Neural cell (in vitro differentiated cells): ENCODE results near the gene FRMD4B. TPM values are rescaled to one million over a fixed set of nuclear protein-coding genes. Genes with fewer than 3 reads are reported as not detected.
"Not testable (repeated sequence)": the region's sequence is repeated elsewhere in the genome, so short reads cannot be mapped to it uniquely, and the experiment has no call there.

Source experiments
- H2AFZ ChIP-seq: fragments of 200-600, 300-800 bp; sonication (generic), shearing (Covaris generic); 2 replicates; pipeline ENCODE4 v1.6.0; 2014; ENCODE audit warnings: low read depth, mild to moderate bottlenecking, antibody characterized with exemption, low read length, moderate library complexity
- H3F3A ChIP-seq: fragments of 200-600 bp; shearing (Covaris generic); 2 replicates; pipeline ENCODE4 v1.6.1; 2016; ENCODE audit warnings: mild to moderate bottlenecking, moderate library complexity, mixed read lengths, antibody characterized with exemption, low read length; ENCODE audit not compliant: insufficient read depth, poor library complexity, severe bottlenecking
- H3K27ac ChIP-seq: fragments of 200-600, 300-800 bp; sonication (generic), shearing (Covaris generic); 2 replicates; pipeline ENCODE4 v1.5.1; 2014; ENCODE audit warnings: mild to moderate bottlenecking, low read length, moderate library complexity
- H3K27me3 ChIP-seq: fragments of 300-800, 200-600 bp; sonication (generic), shearing (Covaris generic); 2 replicates; pipeline ENCODE4 v1.6.0; 2014; ENCODE audit warnings: mild to moderate bottlenecking, low read depth, low read length, moderate library complexity; ENCODE audit not compliant: insufficient read depth
- H3K36me3 ChIP-seq: fragments of 300-800, 200-600 bp; sonication (generic), shearing (Covaris generic); 2 replicates; pipeline ENCODE4 v1.5.1; 2014; ENCODE audit warnings: mild to moderate bottlenecking, antibody characterized with exemption, low read length, moderate library complexity; ENCODE audit not compliant: insufficient read depth
- H3K4me2 ChIP-seq: fragments of 300-800, 200-600 bp; sonication (generic), shearing (Covaris generic); 2 replicates; pipeline ENCODE4 v1.6.0; 2014; ENCODE audit warnings: mild to moderate bottlenecking, low read length
- H3K4me3 ChIP-seq: fragments of 300-800, 200-600 bp; sonication (generic), shearing (Covaris generic); 2 replicates; pipeline ENCODE4 v1.5.1; 2014; ENCODE audit warnings: mild to moderate bottlenecking, low read length, moderate library complexity
- H3K79me2 ChIP-seq: fragments of 200-600 bp; shearing (Covaris generic); replicated peaks from 2 replicates; pipeline ENCODE4 v1.6.0; 2014; ENCODE audit warnings: mild to moderate bottlenecking, low read length, moderate library complexity; ENCODE audit not compliant: insufficient read depth
- H3K9ac ChIP-seq: fragments of 300-800, 200-600 bp; sonication (generic), shearing (Covaris generic); 2 replicates; pipeline ENCODE4 v1.6.1; 2016; ENCODE audit warnings: mild to moderate bottlenecking, low read length, mixed read lengths
- H3K9me2 ChIP-seq: fragments of 200-600 bp; shearing (Covaris generic); 2 replicates; pipeline ENCODE4 v1.6.1; 2016; ENCODE audit warnings: mild to moderate bottlenecking, low read length, mixed read lengths; ENCODE audit not compliant: insufficient read depth
- H3K9me3 ChIP-seq: fragments of 200-600, 300-800 bp; sonication (generic), shearing (Covaris generic); 2 replicates; pipeline ENCODE4 v1.6.1; 2016; ENCODE audit warnings: mild to moderate bottlenecking, mixed run types, low read length, moderate library complexity, mixed read lengths
- H4K20me1 ChIP-seq: fragments of 200-600 bp; shearing (Covaris generic); 2 replicates; pipeline ENCODE4 v1.6.1; 2016; ENCODE audit warnings: mild to moderate bottlenecking, mixed run types; ENCODE audit not compliant: insufficient read depth
- EP300 ChIP-seq: fragments of 450-650 bp; conservative IDR thresholded peaks from 2 replicates; pipeline ENCODE4 v1.6.1; 2014; ENCODE audit warnings: antibody characterized with exemption, mild to moderate bottlenecking, moderate library complexity; ENCODE audit not compliant: poor library complexity, severe bottlenecking
- EZH2 ChIP-seq: fragments of 200-600, 300-800 bp; shearing (Covaris generic), sonication (generic); IDR thresholded peaks from 2 replicates; pipeline ENCODE4 v1.6.1; 2014; ENCODE audit warnings: antibody characterized with exemption, low read length, borderline replicate concordance, mild to moderate bottlenecking; ENCODE audit not compliant: insufficient read depth, poor library complexity, severe bottlenecking
- MXI1 ChIP-seq: fragments of 450-650 bp; conservative IDR thresholded peaks from 2 replicates; pipeline ENCODE4 v1.6.1; 2014; ENCODE audit warnings: antibody characterized with exemption, mild to moderate bottlenecking; ENCODE audit not compliant: poor library complexity, severe bottlenecking
- POLR2AphosphoS5 ChIP-seq: IDR thresholded peaks from 2 replicates; pipeline ENCODE4 v1.6.1; 2012
- RAD21 ChIP-seq: fragments of 450-650 bp; conservative IDR thresholded peaks from 2 replicates; pipeline ENCODE4 v1.6.1; 2014; ENCODE audit warnings: antibody characterized with exemption, mild to moderate bottlenecking, moderate library complexity
- SMC3 ChIP-seq: fragments of 450-650 bp; conservative IDR thresholded peaks from 2 replicates; pipeline ENCODE4 v1.6.1; 2014; ENCODE audit warnings: antibody characterized with exemption, mild to moderate bottlenecking, moderate library complexity; ENCODE audit not compliant: poor library complexity
- TAF1 ChIP-seq: IDR thresholded peaks from 2 replicates; pipeline ENCODE4 v1.6.1; 2012; ENCODE audit warnings: low read depth
- polyA plus RNA-seq: library from polyadenylated mRNA; depleted of rRNA; stranded (reverse); fragments of >200 nt; gene quantifications from 2 replicates; pipeline ENCODE4 v1.2.3, GENCODE V29; 2014
- TF ChIP-seq, protein P1 (sequence below): fragments of 450-650 bp; IDR thresholded peaks from 2 replicates; pipeline ENCODE4 v1.5.1; 2014; ENCODE audit warnings: antibody characterized with exemption, mild to moderate bottlenecking, moderate library complexity; ENCODE audit not compliant: poor library complexity, severe bottlenecking
- TF ChIP-seq, protein P2 (sequence below): IDR thresholded peaks from 2 replicates; pipeline ENCODE4 v1.6.1; 2012; ENCODE audit warnings: borderline replicate concordance

Gene FRMD4B
- polyA plus RNA-seq, 1 donor from 2014 or later: 6.2 TPM

DNA sequence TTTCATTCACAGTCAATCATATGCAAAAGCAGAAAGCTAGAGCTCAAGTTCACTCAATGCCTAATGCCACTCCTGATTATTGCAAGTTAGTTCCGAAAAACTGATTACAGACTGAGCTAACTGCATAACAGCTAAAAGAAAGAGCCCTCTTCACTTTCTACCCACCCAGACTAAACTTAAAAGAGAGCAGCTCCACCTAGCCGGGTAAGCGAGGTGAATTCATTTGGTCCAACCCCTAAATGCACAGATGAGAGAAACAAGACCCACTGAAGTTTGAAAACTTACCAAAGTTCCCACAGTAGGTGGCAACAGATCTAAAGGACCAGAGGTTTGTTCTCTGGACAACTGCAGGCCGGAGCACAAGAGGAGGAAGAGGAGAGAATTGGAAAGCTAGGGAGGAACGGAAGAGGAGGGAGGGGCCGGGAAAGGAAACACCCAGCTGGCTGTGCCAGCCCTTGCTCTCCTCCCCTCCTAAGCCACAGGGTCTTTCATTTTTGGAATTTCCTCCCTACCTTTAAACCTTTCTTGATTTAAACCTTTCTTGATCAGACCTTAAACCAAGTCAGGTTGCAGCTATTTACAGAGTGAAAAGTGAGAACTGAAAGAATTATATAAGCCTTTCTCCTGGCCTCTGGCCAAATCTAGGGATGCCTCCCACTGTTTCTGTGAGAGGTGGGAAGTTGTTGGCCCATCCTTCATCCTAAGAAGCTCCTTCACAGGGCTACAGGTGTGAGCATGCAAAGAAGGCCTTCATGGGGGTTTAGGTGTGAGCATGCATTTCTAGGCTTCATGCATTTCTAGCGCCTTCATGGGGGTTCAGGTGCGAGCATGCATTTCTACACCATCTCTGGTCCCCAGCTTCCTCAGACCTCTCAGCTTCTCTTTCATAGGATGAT, 148.8 kb downstream of the FRMD4B start:
- no peak overlapping the region for H3K4me2 ChIP-seq
- H3K4me3 ChIP-seq: no peak overlapping the region
- no peaks in the 10 kb centered on the region for H4K20me1 ChIP-seq
- no peaks in the 10 kb centered on the region for H3K9me3 ChIP-seq
- H3K27me3 ChIP-seq: no peaks in the 10 kb centered on the region
- H3K9ac ChIP-seq: no peak overlapping the region
- no peaks in the 10 kb centered on the region for H3F3A ChIP-seq
- H3K79me2 ChIP-seq: peaks cover 4% of the 10 kb centered on the region
- H3K9me2 ChIP-seq: no peaks in the 10 kb centered on the region
- no peak overlapping the region for H2AFZ ChIP-seq
- H3K36me3 ChIP-seq: no peaks in the 10 kb centered on the region
- TF ChIP-seq, protein P1, sequence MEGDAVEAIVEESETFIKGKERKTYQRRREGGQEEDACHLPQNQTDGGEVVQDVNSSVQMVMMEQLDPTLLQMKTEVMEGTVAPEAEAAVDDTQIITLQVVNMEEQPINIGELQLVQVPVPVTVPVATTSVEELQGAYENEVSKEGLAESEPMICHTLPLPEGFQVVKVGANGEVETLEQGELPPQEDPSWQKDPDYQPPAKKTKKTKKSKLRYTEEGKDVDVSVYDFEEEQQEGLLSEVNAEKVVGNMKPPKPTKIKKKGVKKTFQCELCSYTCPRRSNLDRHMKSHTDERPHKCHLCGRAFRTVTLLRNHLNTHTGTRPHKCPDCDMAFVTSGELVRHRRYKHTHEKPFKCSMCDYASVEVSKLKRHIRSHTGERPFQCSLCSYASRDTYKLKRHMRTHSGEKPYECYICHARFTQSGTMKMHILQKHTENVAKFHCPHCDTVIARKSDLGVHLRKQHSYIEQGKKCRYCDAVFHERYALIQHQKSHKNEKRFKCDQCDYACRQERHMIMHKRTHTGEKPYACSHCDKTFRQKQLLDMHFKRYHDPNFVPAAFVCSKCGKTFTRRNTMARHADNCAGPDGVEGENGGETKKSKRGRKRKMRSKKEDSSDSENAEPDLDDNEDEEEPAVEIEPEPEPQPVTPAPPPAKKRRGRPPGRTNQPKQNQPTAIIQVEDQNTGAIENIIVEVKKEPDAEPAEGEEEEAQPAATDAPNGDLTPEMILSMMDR: no peak
- TF ChIP-seq EP300 (no peak), EZH2 (no peak), POLR2AphosphoS5 (no peak), MXI1 (no peak), SMC3 (no peak), RAD21 (no peak)
- TF ChIP-seq, protein P2, sequence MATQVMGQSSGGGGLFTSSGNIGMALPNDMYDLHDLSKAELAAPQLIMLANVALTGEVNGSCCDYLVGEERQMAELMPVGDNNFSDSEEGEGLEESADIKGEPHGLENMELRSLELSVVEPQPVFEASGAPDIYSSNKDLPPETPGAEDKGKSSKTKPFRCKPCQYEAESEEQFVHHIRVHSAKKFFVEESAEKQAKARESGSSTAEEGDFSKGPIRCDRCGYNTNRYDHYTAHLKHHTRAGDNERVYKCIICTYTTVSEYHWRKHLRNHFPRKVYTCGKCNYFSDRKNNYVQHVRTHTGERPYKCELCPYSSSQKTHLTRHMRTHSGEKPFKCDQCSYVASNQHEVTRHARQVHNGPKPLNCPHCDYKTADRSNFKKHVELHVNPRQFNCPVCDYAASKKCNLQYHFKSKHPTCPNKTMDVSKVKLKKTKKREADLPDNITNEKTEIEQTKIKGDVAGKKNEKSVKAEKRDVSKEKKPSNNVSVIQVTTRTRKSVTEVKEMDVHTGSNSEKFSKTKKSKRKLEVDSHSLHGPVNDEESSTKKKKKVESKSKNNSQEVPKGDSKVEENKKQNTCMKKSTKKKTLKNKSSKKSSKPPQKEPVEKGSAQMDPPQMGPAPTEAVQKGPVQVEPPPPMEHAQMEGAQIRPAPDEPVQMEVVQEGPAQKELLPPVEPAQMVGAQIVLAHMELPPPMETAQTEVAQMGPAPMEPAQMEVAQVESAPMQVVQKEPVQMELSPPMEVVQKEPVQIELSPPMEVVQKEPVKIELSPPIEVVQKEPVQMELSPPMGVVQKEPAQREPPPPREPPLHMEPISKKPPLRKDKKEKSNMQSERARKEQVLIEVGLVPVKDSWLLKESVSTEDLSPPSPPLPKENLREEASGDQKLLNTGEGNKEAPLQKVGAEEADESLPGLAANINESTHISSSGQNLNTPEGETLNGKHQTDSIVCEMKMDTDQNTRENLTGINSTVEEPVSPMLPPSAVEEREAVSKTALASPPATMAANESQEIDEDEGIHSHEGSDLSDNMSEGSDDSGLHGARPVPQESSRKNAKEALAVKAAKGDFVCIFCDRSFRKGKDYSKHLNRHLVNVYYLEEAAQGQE: no peak
- no peak overlapping the region for H3K27ac ChIP-seq

DNA sequence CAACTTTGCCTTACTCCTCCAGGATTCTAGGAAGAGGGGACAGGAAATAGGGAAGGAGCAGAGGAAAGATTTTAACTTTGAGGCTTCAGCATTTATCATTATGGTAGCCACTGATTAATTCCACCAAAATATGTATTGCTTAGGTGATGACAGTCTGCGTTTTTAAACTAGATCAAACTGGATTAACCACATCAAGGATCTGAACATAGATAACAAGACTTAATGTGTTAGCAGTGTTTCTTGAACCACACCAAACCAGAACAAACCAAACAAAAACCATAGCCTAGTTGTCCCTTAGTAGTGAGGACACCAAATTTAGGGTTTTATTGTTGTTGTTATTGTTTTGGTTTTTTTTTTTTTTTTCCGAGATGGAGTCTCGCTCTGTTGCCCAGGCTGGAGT, 150.0 kb downstream of the FRMD4B start:
- TF ChIP-seq SMC3 (no peak), EZH2 (no peak), TAF1 (no peak), RAD21 (no peak), POLR2AphosphoS5 (no peak), EP300 (no peak), MXI1 (no peak)
- TF ChIP-seq, protein P2: no peak
- TF ChIP-seq, protein P1: no peak
- H3F3A ChIP-seq: no peaks in the 10 kb centered on the region
- no peak overlapping the region for H3K4me2 ChIP-seq
- peaks cover 4% of the 10 kb centered on the region for H3K79me2 ChIP-seq
- H3K36me3 ChIP-seq: no peaks in the 10 kb centered on the region
- no peaks in the 10 kb centered on the region for H3K9me2 ChIP-seq
- no peaks in the 10 kb centered on the region for H3K9me3 ChIP-seq
- no peak overlapping the region for H3K9ac ChIP-seq
- no peaks in the 10 kb centered on the region for H3K27me3 ChIP-seq
- H3K4me3 ChIP-seq: no peak overlapping the region
- H3K27ac ChIP-seq: no peak overlapping the region
- H4K20me1 ChIP-seq: no peaks in the 10 kb centered on the region
- no peak overlapping the region for H2AFZ ChIP-seq

DNA sequence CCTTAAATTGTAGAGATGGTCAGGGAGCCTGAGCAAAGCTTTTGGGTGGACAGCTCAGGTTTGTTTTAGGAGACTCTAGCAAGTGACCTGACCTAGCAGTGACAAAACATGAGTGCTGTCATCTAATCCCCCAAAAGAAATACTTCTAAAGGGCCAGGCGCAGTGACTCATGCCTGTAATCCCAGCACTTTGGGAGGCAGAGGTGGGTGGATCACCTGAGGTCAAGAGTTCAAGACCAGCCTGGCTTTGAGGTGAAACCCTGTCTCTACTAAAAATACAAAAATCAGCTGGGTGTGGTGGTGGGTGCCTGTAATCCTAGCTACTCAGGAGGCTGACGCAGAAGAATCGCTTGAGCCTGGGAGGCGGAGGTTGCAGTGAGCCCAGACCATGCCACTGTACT, 150.7 kb downstream of the FRMD4B start:
- not testable (repeated sequence) for H2AFZ ChIP-seq, H3K27ac ChIP-seq

More for the DNA sequence above, 150.7 kb downstream of the FRMD4B start:
- not testable (repeated sequence) for H3K79me2 ChIP-seq, H3K27me3 ChIP-seq, H3K4me2 ChIP-seq, H3K4me3 ChIP-seq, H3K9me3 ChIP-seq, H3F3A ChIP-seq, H3K9me2 ChIP-seq, H3K36me3 ChIP-seq, H3K9ac ChIP-seq, H4K20me1 ChIP-seq
